Activated CD8-positive, alpha-beta memory T cell treated with anti-CD3 and anti-CD28 coated beads for 4 hours (primary cell): ENCODE data around the gene UBE3B.

Source experiments
- DNase-seq, 2 donors: peaks; one replicate each; pipeline ENCODE4 v3.0.0-alpha.2; 2020; ENCODE audit warnings: low read depth in 2 of 2

UBE3B gene

DNA sequence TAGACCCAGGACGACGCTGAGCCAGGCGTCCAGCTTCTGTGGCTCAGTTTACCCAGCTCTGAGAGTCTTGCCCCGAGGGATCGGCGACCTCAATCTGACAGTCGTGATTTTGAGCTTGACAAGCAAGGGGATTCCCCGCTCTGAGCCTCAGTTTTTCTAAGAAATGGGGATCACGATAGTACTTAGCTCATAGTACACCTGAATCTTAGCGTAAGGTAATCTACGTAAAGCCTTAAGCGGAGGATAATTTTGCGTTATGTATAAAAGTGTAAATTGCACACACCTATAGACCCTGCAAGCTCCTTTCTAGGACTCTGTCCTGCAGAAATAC lies 96.4 kb downstream of the UBE3B start:
- no peak for DNase-seq

GRCh38 chr12:109575683-109576082 lies 98.2 kb downstream of the UBE3B start:
- DNase-seq = no peak

- no peak for DNase-seq
Observed at GRCh38 chr12:109577311-109577710, 99.9 kb downstream of the UBE3B start.

DNA sequence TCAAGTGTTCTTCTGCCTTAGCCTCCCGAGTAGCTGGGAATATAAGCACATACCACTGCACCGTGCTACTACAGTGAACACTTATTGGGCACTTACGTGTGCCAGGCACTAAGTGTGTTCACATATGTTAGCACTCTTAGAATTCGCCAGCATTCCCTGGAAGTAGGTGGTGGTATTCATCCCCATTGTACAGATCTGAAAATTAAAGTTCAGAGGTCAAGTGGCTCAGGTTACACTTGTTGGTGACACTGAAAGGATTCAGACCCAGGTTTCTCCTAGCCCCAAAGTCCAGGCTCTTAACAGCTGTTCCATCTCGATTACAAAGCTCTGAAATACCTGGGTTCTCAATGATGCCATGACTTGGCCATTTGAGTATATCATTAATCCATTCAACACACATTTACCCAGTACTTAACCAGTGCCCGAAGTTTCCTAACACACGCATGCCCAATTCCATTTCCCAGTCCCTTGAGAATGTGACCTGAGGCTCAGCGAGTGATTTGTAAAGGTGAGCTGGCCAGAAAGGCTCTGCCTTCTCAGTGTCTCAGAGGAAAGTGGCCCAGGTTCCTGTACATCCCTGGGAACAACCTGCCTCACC lies 101.0 kb downstream of the UBE3B start:
- DNase-seq = no peak

- no peak for DNase-seq
Observed at GRCh38 chr12:109579639-109580038, 102.2 kb downstream of the UBE3B start.

DNA sequence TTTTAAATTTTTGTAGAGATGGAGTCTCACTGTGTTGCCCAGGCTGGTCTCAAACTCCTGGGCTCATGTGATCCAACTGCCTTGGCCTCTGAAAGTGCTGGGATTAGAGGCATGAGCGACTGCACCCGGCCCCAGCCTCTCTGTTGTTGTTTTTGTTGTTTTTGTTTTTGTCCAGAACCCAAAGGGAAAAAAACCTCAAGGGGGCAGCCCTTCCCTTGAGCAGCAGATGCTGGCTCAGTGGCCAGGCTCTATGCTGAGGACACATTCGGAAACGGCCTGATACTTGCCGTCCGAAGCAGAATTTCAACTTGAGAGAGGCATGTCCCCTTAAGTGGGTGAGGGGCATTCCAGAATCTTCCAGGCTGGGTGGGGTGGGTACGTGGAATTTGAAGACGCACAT lies 102.8 kb downstream of the UBE3B start:
- DNase-seq = no peak

DNA sequence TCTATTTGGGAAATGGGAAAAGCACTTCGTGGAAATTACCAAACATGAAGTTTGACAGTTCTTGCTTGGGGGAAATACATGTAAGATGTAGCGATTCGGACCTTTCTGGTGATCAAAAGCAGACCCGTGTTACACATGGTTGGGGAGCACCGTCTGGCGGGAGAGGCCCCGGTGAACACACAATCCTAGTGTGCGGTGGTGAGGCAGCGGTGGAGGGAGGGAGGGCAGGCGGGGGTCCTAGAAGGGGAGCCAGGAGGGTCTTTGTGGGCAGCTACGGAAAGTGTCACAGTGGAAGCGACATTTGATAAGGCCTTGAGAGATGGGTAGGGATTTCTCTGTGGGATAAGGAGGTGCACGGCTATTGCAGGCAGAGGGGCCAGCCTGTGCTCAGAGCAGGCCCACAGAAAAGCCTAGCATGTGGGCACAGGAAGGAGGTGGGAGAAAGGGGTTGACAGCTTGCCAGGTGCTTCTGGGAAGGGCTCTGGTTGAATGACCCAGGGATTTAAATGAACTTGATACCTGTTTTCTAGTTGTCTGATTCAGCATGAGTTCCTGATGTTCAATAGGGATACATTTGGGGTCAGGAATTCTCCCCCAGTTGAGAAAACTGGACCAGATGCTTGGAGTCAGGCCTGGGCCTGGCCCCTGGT lies 103.4 kb downstream of the UBE3B start:
- no peak for DNase-seq

GRCh38 chr12:109581334-109581691 lies 103.9 kb downstream of the UBE3B start:
- DNase-seq = no peak

- DNase-seq = no peak
Observed at GRCh38 chr12:109581856-109582255, 104.4 kb downstream of the UBE3B start.

DNA sequence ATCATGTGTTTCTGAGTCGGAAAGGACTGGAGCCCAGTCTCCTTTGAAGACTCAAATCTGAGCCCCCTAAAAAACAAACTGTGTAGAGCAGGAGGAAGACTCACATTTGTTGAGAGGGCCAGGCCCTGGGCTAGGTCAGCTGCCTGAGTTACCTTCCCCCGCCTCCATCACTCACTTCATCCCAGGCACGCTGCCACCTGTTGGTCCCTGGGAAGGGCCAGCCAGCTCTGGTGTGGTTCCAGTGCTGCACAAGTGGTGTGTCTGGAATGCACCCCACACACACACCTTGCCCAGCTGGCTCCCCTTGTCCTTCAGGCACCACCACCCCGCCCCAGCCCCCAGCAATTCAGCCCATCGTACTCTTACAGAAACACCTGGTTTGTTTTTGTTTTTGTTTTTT lies 105.2 kb downstream of the UBE3B start:
- DNase-seq = no peak

DNA sequence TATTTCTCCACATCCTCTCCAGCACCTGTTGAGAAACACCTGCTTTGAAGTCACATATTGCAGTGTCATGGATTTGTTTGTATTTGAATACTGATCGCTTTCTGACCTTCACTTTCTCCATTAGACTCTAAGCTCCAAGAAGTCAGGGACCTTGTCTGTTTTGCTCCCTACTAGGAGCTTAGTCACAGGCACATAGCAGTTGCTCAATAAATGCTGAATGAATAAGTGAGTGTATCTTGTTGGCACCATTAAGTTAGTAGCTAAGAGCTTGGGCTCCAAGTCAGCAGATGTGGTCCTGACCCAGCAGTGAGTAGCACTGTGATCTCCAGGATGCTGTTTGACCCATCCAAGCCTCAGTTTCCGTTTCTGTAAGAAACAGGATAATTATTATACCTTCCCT lies 106.3 kb downstream of the UBE3B start:
- DNase-seq = no peak
